ENCODE measurements around the gene KIF13A.
"Not testable (repeated sequence)": the region's sequence is repeated elsewhere in the genome, so short reads cannot be mapped to it uniquely, and the experiment has no call there.

Gene KIF13A

DNA sequence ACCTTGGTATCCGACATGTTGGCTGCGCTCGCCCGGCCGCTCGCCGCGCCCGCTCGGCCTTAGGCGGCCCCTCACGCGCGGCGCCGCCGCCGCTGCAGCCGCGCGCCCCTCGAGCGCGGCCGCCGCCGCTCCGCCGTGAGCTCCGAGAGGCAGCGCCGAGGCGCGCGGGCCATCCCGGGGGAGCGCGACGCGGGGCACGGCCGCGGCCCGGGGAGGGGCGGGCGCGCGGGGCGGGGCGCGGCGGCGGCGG lies at the start of gene KIF13A:
Gene KIF13A (minus strand): TSS at position 189 of the 250 bp plus-strand sequence. CDS start 172 bp downstream, at position 17.
- no peak for DNase-seq

DNA sequence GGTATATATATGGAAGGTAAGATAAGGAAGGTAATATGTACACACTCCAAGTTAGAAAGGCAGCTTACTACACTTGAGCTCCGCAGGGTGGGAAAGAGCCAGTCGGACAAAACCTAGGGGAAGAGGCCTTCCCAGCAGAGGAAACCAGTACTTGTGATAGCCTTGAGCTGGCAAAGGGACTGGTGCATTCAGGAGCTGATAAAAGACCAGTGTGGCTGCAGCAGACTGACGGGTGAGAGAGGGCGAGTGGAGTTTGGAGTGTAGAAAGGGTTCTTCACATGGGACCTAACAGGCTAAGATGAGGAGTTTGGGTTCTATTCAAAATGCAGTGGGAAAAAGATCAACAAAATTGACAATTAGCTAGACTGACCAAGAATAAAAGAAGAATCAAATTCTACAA lies 49.3 kb upstream of the KIF13A start:
- DNase-seq: no peak

DNA sequence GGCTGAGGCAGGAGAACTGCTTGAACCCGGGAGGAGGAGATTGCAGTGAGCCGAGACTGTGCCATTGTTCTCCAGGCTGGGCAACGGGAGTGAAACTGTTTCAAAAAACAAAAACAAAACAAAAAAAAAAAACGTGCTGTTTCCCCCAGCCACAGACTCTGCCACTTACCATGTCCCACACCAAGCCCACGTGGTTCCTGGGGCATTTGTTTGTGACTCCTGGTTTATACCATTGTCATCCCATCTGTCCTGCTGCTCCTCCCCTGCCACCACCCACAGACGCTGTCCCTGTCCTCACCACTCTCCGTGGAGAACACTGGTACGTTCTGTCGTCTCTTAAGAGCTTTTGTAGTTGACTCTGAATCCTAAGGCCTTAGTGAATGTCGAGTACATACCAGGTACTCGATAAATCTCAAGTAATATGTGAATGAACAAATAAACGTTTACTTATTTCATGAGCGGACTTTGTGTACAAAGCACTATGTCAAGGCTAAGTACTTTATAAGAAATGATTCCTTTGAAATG lies 48.0 kb upstream of the KIF13A start:
- no peak for DNase-seq

DNA sequence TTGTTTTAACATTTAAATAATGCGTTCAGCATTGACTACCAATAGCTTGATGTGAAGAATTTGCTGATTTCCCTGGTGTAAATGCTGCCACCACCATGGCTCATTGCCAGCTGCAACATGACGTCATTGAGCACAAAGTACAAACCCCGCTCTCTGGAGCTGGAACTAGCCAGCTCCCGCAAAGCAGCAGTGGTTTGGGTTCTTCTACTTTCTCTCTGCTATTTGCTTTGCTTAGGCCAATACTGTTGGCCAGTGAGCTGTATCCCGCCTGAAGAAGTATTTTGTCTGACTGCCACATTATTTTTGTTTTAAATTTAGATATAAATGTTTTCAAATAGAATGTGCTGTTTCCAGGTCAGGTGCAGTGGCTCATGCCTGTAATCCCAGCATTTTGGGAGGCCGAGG lies 47.4 kb upstream of the KIF13A start:
- DNase-seq: no peak

DNA sequence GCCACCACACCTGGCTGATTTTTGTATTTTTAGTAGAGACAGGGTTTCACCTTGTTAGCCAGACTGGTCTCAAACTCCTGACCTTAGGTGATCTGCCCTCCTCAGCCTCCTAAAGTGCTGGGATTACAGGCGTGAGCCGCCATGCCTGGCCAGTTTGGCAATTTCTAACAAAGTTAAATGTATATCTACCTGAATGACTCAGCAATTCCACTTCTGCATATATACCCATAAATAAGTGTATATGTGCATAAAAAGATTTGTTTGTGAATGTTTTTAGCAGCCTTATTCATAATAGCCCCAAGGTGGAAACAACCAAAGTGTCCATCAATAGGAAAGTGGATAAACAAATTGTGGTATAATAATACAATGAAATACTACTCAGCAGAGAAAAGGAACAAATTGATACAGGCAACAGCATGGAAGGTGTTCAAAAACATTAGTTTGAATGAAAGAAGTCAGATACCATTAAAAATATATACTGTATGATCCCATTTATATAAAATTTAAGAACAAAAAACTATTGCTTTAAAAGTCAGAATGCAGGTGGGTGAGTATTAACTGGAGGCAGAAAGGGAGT lies 44.3 kb upstream of the KIF13A start:
- no peak for DNase-seq

GRCh38 chr6:18031189-18031588 lies 43.8 kb upstream of the KIF13A start:
- DNase-seq: no peak

DNA sequence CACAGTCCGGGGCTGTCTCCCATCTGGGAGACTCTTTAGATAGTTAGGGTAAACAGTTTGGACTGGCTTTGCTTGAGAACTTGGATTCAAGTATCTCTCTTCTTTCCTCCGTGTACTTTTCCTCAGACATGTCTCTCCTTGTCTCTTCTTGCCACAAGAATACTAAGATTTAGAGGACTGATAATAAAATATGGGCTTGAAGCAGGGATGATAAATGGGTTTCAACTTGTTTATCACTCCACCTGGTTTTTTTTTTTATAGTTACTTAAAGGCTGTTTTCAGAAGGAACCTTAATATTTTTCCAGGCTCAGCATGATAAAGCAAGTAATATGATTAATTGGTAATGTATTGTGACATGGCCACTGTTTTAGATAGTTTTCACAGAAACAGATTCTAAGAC lies 40.9 kb upstream of the KIF13A start:
- DNase-seq: no peak

GRCh38 chr6:18025596-18025995 lies 38.2 kb upstream of the KIF13A start:
- DNase-seq: no peak

DNA sequence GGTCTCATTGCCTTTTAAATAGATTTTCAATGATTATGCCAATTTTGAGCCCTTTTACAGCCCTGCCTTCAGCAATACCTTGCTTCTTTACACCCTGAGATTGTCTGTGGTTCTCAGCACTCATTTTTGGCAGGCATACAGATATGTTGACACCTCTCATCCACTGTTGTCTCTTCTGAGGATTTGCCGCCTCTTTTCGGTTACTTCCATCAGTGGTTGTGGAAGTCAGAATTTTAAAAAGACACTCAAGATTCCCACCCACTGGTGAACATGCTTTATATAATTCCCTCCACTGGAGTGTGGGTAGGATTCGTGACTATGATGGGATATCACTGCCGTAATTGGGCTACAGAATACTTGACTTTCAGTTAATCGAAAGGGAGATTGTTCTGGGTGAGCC lies 37.4 kb upstream of the KIF13A start:
- DNase-seq: no peak

GRCh38 chr6:18023891-18024290 lies 36.5 kb upstream of the KIF13A start:
- DNase-seq: no peak

DNA sequence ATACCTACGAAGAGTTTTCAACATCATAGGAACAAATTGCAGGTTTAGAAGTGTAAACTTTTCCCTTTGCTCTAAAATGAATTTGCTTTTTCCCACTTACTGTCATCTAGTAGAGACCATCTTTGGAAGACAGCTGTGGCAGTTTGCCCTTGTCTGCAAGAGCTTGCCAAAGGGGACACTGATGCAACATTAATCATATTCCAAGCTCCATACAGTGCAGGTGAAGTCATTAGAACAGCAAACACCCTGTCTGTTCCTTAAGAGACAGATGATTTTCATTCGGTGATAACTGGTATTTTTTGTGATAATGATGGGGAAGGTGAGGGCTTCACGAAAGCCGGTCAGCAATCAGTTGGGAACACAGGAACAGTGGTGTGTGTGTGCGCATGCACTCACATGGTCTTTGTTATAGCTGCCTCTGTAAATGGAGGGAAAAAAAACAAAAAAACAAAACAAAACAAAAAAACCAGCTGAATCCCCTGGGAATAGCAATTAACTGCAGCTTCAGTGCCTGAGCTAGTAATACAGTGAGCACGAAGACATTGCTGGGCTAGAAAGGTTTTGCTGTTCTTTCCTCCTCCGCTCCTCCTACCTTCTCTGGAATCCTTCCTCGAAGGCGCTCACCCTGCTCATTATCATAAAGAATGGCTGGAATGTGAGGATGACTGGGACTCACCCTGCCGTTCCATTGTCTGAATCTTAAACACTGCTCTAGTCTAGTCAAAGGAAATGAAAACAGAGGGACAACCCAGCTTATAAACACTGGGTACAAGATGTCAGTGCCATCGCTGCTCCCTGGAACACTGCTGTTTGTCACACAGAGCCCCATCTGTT lies 35.2 kb upstream of the KIF13A start:
- DNase-seq: no peak

DNA sequence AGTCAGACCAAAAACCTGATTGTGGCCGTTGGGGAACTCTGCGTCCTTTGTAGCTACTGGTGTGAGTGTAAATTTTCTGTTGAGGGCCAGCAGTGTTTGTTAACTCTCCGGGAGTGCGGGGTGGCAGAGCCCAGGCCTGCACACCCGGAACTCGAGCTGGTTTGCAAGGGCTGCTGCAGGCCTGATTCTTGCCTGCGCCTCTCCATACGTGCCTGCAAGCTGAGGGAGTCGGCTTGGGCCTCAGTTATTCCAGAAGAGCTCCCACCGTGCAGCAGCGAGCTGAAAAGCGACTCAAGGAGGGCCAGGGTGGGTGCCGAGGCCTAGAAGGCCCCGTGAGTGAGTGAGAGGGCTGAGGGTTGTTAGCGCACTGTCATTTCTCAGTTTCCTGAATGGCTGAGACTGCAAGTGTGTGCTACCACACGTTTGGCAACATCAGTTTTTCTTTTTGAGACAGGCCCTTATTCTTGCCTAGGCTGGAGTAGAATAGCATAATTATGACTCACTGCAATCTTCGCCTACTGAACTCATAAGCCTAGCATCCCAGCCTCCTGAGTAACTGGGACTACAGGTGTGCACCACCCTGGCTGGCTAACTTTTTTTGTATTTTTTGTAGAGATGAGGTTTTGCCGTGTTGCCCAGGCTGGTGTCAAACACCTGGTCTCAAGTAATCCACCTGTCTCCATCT lies 33.9 kb upstream of the KIF13A start:
- no peak for DNase-seq

GRCh38 chr6:18020545-18020944 lies 33.1 kb upstream of the KIF13A start:
- not testable (repeated sequence) for DNase-seq

DNA sequence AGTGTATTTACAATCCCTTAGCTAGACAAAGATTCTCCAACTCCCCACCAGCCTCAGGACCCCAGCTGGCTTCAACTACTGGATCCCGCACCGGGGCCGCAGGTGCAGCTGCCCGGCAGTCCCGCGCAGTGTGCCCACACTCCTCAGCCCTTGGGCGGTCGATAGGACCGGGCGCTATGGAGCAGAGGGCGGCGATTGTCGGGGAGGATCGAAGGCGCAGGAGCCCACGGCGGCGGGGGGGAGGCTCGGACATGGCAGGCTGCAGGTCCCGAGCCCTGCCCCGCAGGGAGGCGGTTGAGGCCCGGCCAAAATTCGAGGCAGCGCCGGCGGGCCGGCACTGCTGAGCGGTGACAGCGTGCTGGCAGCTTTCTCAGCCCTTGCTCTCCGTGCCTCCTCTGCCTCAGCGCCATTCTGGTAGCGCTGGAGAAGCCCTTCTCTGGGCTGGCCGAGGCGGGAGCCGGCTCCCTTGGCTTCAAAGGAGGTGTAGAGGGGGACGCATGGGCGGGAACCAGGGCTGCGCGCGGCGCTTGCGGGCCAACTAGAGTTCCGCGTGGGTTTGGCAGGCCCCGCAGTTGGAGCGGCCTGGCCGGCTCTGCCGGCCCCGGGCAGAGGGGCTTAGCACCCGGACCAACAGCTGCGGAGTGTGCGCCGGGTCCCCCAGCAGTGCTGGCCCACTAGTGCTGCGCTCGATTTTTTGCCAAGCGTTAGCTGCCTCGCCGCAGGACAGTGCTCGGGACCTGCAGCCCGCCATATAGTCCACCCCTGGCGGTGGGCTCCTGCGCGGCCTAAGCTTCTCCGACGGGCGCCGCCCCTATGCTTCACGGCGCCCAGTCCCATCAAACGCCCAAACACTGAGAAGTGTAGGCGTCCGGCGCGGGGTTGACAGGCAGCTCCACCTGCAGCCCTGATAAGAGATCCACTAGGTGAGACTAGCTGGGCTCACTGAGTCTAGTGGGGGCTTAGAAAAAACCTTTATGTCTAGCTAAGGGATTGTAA lies 32.4 kb upstream of the KIF13A start:
- no peak for DNase-seq

GRCh38 chr6:18019133-18019532 lies 31.7 kb upstream of the KIF13A start:
- not testable (repeated sequence) for DNase-seq

DNA sequence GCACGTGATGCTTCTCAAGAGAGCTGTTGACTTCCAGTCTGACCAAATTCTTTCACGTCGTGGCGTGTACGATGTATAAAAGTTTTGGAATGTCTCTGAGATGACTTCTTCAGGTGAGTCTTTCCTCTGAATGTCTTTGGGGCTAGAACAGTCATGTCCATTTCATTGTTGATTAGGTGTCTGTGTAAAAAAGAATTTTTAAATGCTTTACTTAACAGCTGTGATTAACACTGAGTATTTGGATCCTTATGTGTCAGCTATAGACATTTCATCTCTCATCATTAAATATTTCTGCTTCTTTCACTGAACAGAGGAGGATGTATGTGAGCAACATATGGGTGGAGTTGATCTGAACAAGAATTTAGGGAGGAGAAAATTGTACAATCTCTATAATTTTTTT lies 29.3 kb upstream of the KIF13A start:
- DNase-seq: no peak

- no peak for DNase-seq
Measured at GRCh38 chr6:18016133-18016532, 28.7 kb upstream of the KIF13A start.

DNA sequence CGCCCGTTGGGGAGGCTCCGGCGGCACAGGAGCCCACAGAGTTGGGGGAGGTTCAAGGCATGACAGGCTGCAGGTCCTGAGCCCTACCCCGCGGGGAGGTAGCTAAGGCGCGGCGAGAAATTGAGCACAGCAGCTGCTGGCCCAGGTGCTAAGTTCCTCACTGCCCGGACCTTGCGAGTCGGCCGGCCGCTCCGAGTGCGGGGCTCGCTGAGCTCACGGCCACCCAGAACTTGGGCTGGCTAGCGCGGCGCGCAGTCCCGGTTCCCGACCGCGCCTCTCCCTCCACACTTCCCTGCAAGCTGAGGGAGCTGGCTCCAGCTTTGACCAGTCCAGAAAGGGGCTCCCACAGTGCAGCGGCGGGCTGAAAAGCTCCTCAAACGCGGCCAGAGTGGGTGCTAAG lies 23.9 kb upstream of the KIF13A start:
- DNase-seq: no peak

DNA sequence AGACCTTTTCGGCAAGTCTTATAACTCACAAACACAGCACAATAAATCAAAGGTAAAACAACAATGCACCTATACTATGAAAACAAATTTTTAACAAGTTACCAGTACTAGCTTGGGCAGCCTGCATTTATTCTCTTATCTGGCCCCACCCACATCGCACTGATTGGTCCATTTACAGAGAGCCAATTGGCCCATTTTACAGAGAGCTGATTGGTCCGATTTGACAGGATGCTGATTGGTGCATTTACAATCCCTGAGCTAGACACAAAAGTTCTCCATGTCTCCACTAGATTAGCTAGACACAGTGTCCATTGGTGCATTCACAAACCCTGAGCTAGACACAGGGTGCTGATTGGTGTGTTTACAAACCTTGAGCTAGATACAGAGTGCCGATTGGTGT lies 23.1 kb upstream of the KIF13A start:
- not testable (repeated sequence) for DNase-seq

DNA sequence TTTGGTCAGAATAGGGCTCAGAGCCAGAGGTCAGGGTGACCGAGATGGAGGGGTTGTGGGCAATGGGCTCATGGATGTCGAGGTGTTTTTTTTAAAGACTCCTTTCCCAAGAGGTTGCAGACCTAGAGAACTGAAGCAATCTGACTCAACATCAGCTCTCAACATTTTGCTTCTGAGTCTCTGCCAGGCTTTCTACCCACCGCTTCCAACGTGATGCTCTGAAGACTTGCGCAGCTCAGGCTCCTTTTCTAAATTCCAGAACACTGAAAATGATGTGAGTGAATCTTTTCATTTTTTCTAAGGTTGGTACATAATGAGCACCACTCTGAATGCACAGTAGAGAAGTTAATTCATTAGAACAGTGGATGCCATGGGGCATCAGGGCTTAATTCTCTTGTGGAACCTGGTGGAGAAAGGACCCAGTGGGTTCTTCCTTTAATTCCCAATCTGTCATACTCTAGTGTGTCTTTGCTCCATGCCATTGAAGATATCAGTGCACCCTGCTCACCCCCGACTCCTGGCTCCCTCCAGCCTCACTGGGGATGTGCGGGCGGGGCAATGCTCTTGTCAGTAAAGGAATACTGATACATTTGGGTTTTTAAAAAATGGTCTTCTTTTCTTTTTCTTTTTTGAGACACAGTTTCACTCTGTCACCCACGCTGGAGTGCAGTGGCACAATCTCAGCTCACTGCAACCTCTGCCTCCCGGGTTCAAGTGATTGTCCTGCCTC lies 17.0 kb upstream of the KIF13A start:
- no peak for DNase-seq

DNA sequence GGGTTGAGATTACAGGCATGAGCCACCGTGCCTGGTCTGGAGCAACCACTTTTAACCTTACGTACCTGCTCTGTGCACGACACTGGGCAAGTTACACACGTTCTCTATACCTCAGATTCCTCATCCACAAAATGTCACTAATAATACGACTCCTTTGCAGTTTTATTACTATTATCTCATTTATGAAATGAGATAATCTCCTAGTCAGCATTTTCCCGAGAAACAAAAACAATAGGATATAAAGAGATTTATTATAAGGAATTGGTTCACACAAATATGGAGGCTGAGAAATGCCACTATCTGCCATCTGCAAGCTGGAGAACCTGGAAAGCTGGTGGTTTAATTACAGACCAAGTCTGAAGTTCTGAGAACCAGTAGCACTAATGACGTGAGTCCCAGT lies 12.0 kb upstream of the KIF13A start:
- DNase-seq: no peak

DNA sequence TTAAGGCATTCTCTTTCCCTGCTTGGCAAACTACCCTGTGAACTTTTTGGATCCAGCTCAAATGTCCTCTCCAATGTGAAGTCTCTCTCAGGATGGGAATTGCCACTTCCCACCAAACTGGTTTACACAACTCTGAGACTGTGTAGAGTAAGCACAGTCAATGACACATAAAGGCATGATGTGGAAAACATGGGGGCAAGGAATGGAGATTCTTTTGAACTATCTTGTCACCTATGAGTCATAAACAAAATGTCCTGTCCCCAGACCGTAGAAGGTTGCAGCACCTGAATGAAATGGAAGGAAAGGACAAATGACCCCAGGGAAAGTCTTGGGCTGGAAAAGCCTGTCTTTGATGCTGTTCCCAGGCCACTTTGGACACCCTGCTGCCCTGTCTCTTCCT lies 11.0 kb upstream of the KIF13A start:
- no peak for DNase-seq

Measured in CD4-positive, alpha-beta T cell treated with Interleukin-17A for 4 hours (primary cell).